ENCODE measurements around the gene C3orf18.

DNA sequence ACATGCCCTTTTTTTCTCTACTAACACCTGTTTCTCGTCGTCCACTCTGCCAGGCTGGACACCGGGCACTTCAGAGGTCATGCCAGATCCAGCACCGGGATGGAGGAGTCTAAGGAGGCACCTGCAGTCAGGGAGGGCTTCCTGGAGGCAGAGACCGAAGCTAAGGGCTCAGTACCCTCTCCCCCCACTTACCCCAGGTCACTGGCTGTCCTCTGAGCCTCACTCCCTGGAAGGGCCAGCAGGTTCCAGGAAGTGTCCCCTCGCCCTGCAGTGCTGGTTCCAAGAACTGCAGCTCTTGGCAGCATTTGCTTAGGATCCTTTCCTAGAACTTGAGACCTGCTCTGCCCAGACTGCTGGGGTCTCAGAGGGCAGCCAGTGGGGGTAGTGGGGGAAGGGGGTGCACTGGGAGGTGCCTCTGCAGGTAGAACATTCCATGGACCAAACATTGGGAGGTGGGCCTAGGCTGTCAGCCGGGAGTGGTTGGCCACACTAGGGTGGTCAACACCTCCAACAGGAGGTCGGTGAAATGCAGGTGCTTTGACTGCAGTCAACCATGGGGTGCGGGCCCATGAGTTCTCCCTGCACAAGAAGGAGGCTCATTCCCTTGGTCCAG, 32.7 kb upstream of the C3orf18 start:
- TF ChIP-seq POLR2AphosphoS5 (IDR thresholded peaks at IDR 0.05; ENCODE audit: low read depth, low read length) (no peak), GABPA (IDR thresholded peaks at IDR 0.05; ENCODE audit: low read depth) (no peak), SIN3A (IDR thresholded peaks at IDR 0.05; ENCODE audit: borderline replicate concordance, low read depth, low read length) (no peak), GATA2 (CRISPR knock-in tag; IDR thresholded peaks at IDR 0.05) (no peak), TAF1 (IDR thresholded peaks at IDR 0.05; ENCODE audit: borderline replicate concordance, low read depth, low read length) (no peak), RAD21 (IDR thresholded peaks at IDR 0.05; ENCODE audit: low read length) (no peak), YY1 (IDR thresholded peaks at IDR 0.05; ENCODE audit: low read depth) (no peak), TEAD4 (IDR thresholded peaks at IDR 0.05; ENCODE audit: borderline replicate concordance, insufficient read depth) (no peak), NRF1 (IDR thresholded peaks at IDR 0.05; ENCODE audit: low read depth, low read length) (no peak), SMC3 (IDR thresholded peaks at IDR 0.05; ENCODE audit: low read depth, low read length) (no peak)
- TF ChIP-seq, protein P1, sequence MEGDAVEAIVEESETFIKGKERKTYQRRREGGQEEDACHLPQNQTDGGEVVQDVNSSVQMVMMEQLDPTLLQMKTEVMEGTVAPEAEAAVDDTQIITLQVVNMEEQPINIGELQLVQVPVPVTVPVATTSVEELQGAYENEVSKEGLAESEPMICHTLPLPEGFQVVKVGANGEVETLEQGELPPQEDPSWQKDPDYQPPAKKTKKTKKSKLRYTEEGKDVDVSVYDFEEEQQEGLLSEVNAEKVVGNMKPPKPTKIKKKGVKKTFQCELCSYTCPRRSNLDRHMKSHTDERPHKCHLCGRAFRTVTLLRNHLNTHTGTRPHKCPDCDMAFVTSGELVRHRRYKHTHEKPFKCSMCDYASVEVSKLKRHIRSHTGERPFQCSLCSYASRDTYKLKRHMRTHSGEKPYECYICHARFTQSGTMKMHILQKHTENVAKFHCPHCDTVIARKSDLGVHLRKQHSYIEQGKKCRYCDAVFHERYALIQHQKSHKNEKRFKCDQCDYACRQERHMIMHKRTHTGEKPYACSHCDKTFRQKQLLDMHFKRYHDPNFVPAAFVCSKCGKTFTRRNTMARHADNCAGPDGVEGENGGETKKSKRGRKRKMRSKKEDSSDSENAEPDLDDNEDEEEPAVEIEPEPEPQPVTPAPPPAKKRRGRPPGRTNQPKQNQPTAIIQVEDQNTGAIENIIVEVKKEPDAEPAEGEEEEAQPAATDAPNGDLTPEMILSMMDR (IDR thresholded peaks at IDR 0.05), result no peak
- TF ChIP-seq, protein P2, sequence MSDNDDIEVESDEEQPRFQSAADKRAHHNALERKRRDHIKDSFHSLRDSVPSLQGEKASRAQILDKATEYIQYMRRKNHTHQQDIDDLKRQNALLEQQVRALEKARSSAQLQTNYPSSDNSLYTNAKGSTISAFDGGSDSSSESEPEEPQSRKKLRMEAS (IDR thresholded peaks at IDR 0.05; ENCODE audit: low read depth), result no peak
